Uterus (tissue), 2 donors: ENCODE data around the gene E2F6.

Experiments used
- CTCF ChIP-seq, 4 experiments: fragments of 200-600 bp in 2 of 4; fragments of 450-650 bp in 2 of 4; sonication (generic) in 2 of 4; IDR thresholded peaks; one replicate each; pipeline ENCODE4 v1.5.1; 2016 to 2019; ENCODE audit warnings: antibody characterized with exemption in 4 of 4, mild to moderate bottlenecking in 2 of 4, moderate library complexity in 1 of 4
- POLR2A ChIP-seq, 2 donors: fragments of 450-650 bp; IDR thresholded peaks; one replicate each; pipeline ENCODE4 v1.6.1; 2016; ENCODE audit warnings: antibody characterized with exemption in 2 of 2, mild to moderate bottlenecking in 1 of 2, moderate library complexity in 1 of 2

- TF ChIP-seq CTCF (IDR thresholded peaks at IDR 0.05) (no peak), POLR2A (IDR thresholded peaks at IDR 0.05) (no peak)
Measured at GRCh38 chr2:11513319-11513718, 47.4 kb upstream of the E2F6 start.
